Astrocyte (in vitro differentiated cells and primary cell): ENCODE data around the gene PAM. TPM values are rescaled to one million over a fixed set of nuclear protein-coding genes. Genes with fewer than 3 reads are reported as not detected.

Experiments
- DNase-seq: peaks from one replicate; pipeline ENCODE4 v3.0.0-alpha.2; 2010; ENCODE audit warnings: low read depth
- FAIRE-seq: peaks from 2 replicates; lab custom pipeline; 2011; peaks lifted over from hg19 to GRCh38; lab: Jason Lieb, UNC
- H2AFZ ChIP-seq: 2 replicates; pipeline ENCODE4 v1.6.0; 2012; ENCODE audit warnings: low read depth, low read length, inconsistent platforms
- H3K27ac ChIP-seq: 2 replicates; pipeline ENCODE4 v1.5.1; 2011; ENCODE audit warnings: low read depth, low read length, inconsistent platforms
- H3K27me3 ChIP-seq: 2 replicates; pipeline ENCODE4 v1.6.0; 2011; ENCODE audit warnings: low read length, inconsistent platforms; ENCODE audit not compliant: insufficient read depth
- H3K36me3 ChIP-seq: 2 replicates; pipeline ENCODE4 v1.5.1; 2011; ENCODE audit warnings: low read length, inconsistent platforms; ENCODE audit not compliant: insufficient read depth
- H3K4me1 ChIP-seq: 2 replicates; pipeline ENCODE4 v1.5.1; 2011; ENCODE audit warnings: low read length, inconsistent platforms; ENCODE audit not compliant: insufficient read depth
- H3K4me2 ChIP-seq: 2 replicates; pipeline ENCODE4 v1.6.0; 2012; ENCODE audit warnings: low read length, inconsistent platforms
- H3K4me3 ChIP-seq: 2 replicates; pipeline ENCODE4 v1.5.1; 2011; ENCODE audit warnings: low read depth, mild to moderate bottlenecking, low read length, inconsistent platforms; ENCODE audit not compliant: insufficient read depth
- H3K79me2 ChIP-seq: 2 replicates; pipeline ENCODE4 v1.6.0; 2012; ENCODE audit warnings: mild to moderate bottlenecking, low read length, inconsistent platforms; ENCODE audit not compliant: insufficient read depth
- H3K9ac ChIP-seq: 2 replicates; pipeline ENCODE4 v1.6.0; 2012; ENCODE audit warnings: mild to moderate bottlenecking, low read length, inconsistent platforms
- H3K9me3 ChIP-seq: 2 replicates; pipeline ENCODE4 v1.5.1; 2012; ENCODE audit warnings: low read depth, mild to moderate bottlenecking, low read length, inconsistent platforms; ENCODE audit not compliant: insufficient read depth
- H4K20me1 ChIP-seq: 2 replicates; pipeline ENCODE4 v1.6.0; 2012; ENCODE audit warnings: low read length, inconsistent platforms; ENCODE audit not compliant: insufficient read depth
- H3K27ac Mint-ChIP-seq: one replicate; pipeline ENCODE4 v1.8.0; 2021; ENCODE audit warnings: mild to moderate bottlenecking, mixed read lengths; ENCODE audit not compliant: unreplicated experiment
- H3K27me3 Mint-ChIP-seq: one replicate; pipeline ENCODE4 v1.8.0; 2021; ENCODE audit warnings: low read depth, mixed read lengths; ENCODE audit not compliant: unreplicated experiment
- H3K36me3 Mint-ChIP-seq: one replicate; pipeline ENCODE4 v1.8.0; 2021; ENCODE audit warnings: low read depth, mixed read lengths; ENCODE audit not compliant: unreplicated experiment
- H3K4me1 Mint-ChIP-seq: one replicate; pipeline ENCODE4 v1.8.0; 2021; ENCODE audit warnings: low read depth, mixed read lengths; ENCODE audit not compliant: unreplicated experiment
- H3K4me3 Mint-ChIP-seq: one replicate; pipeline ENCODE4 v1.8.0; 2021; ENCODE audit warnings: mild to moderate bottlenecking, moderate library complexity, mixed read lengths; ENCODE audit not compliant: unreplicated experiment
- H3K9me3 Mint-ChIP-seq: one replicate; pipeline ENCODE4 v1.8.0; 2021; ENCODE audit warnings: mild to moderate bottlenecking, mixed read lengths; ENCODE audit not compliant: unreplicated experiment
- CTCF ChIP-seq: IDR thresholded peaks from 2 replicates; pipeline ENCODE4 v1.5.1; 2011; ENCODE audit warnings: low read depth, mild to moderate bottlenecking, inconsistent platforms, low read length, moderate library complexity; ENCODE audit not compliant: insufficient read depth
- EZH2 ChIP-seq: IDR thresholded peaks from 2 replicates; pipeline ENCODE4 v1.6.1; 2012; ENCODE audit warnings: mild to moderate bottlenecking, low read length, inconsistent platforms; ENCODE audit not compliant: insufficient read depth
- total RNA-seq: library from RNA; stranded (reverse); gene quantifications from 2 replicates; pipeline ENCODE4 v1.2.1, GENCODE V29; 2021

Gene PAM
- total RNA-seq, 1 donor from 2014 or later, result 301 TPM

- FAIRE-seq, result no peak
- Histone ChIP-seq H3K4me3 (no peak overlapping the region), H3K9me3 (no peaks in the 10 kb centered on the region)
Measured at GRCh38 chr5:103019804-103020203, 264.7 kb downstream of the PAM start.

GRCh38 chr5:103021314-103021713 lies 266.2 kb downstream of the PAM start:
- H3K27ac Mint-ChIP-seq, result no peak overlapping the region
- no peak for TF ChIP-seq CTCF
- TF ChIP-seq EZH2, result no peak
- Histone ChIP-seq H3K36me3 (peaks cover 3% of the 10 kb centered on the region), H4K20me1 (no peaks in the 10 kb centered on the region), H3K4me2 (no peak overlapping the region), H3K79me2 (no peaks in the 10 kb centered on the region), H3K9ac (no peak overlapping the region), H3K27ac (no peak overlapping the region), H3K4me3 (no peak overlapping the region), H3K27me3 (no peaks in the 10 kb centered on the region), H3K4me1 (no peaks in the 10 kb centered on the region), H3K9me3 (no peaks in the 10 kb centered on the region), H2AFZ (no peak overlapping the region)
- FAIRE-seq (no peak), DNase-seq (peak; percentile 66)
- H3K4me1 Mint-ChIP-seq, result peaks cover 5% of the 10 kb centered on the region
- no peaks in the 10 kb centered on the region for H3K9me3 Mint-ChIP-seq
- no peaks in the 10 kb centered on the region for H3K27me3 Mint-ChIP-seq
- no peak overlapping the region for H3K4me3 Mint-ChIP-seq
- H3K36me3 Mint-ChIP-seq, result peaks cover 6% of the 10 kb centered on the region

More at GRCh38 chr5:103019804-103020203, 264.7 kb downstream of the PAM start:
- H3K27me3 Mint-ChIP-seq, result no peaks in the 10 kb centered on the region
- TF ChIP-seq CTCF (no peak), EZH2 (no peak)
- H3K27ac ChIP-seq, result no peak overlapping the region
- no peaks in the 10 kb centered on the region for H3K79me2 ChIP-seq
- no peaks in the 10 kb centered on the region for H3K4me1 ChIP-seq
- peaks cover 5% of the 10 kb centered on the region for H3K4me1 Mint-ChIP-seq
- no peak overlapping the region for H2AFZ ChIP-seq
- peaks cover 3% of the 10 kb centered on the region for H3K36me3 ChIP-seq
- no peaks in the 10 kb centered on the region for H4K20me1 ChIP-seq
- no peaks in the 10 kb centered on the region for H3K9me3 Mint-ChIP-seq
- H3K9ac ChIP-seq, result no peak overlapping the region
- no peak overlapping the region for H3K4me3 Mint-ChIP-seq
- DNase-seq, result no peak
- no peak overlapping the region for H3K27ac Mint-ChIP-seq
- no peaks in the 10 kb centered on the region for H3K27me3 ChIP-seq
- H3K4me2 ChIP-seq, result no peak overlapping the region
- peaks cover 8% of the 10 kb centered on the region for H3K36me3 Mint-ChIP-seq

- H3K4me3 Mint-ChIP-seq, result no peak overlapping the region
- Histone ChIP-seq H3K36me3 (peaks cover 8% of the 10 kb centered on the region), H3K27me3 (no peaks in the 10 kb centered on the region), H3K9ac (no peak overlapping the region), H2AFZ (no peak overlapping the region), H3K4me1 (no peaks in the 10 kb centered on the region), H3K4me3 (no peak overlapping the region), H4K20me1 (no peaks in the 10 kb centered on the region), H3K27ac (no peak overlapping the region), H3K9me3 (no peaks in the 10 kb centered on the region), H3K79me2 (no peaks in the 10 kb centered on the region), H3K4me2 (no peak overlapping the region)
- H3K9me3 Mint-ChIP-seq, result no peaks in the 10 kb centered on the region
- TF ChIP-seq EZH2, result no peak
- no peak for TF ChIP-seq CTCF
- peaks cover 3% of the 10 kb centered on the region for H3K36me3 Mint-ChIP-seq
- DNase-seq (no peak), FAIRE-seq (no peak)
- H3K27ac Mint-ChIP-seq, result no peak overlapping the region
- no peaks in the 10 kb centered on the region for H3K4me1 Mint-ChIP-seq
- no peaks in the 10 kb centered on the region for H3K27me3 Mint-ChIP-seq
Measured at GRCh38 chr5:103027267-103027666, 272.2 kb downstream of the PAM start.
